Measurements from ENCODE around the gene NCAN. TPM values are rescaled to one million over a fixed set of nuclear protein-coding genes. Genes with fewer than 3 reads are reported as not detected.

Gene NCAN
- total and polyA plus RNA-seq, 2 of the 8 experiments (the other 6 are each of a cell fraction or from before 2014, with no cell fraction given), result 2.7 TPM

GRCh38 chr19:19226663-19227062, 14.9 kb downstream of the NCAN start:
- Histone ChIP-seq H4K20me1 (replicated peaks in 1 of 2; ENCODE audit: control insufficient read depth in 1 of 2, insufficient read depth in 2 of 2, low read length in 2 of 2) (no peaks in the 10 kb centered on the region), H2BK15ac (ENCODE audit: low read length) (0 out of 2 replicates have a peak overlapping the region, but pooled peaks have one; percentile 29), H3K14ac (ENCODE audit: insufficient read length) (no peak overlapping the region), H3K56ac (replicated peaks; ENCODE audit: insufficient read length, low read depth, low read length) (no peak overlapping the region), H3K79me1 (ENCODE audit: low read depth, low read length) (no peaks in the 10 kb centered on the region), H3K79me2 (ENCODE audit: control insufficient read depth in 1 of 2, insufficient read depth in 2 of 2, low read length in 2 of 2) (no peaks in the 10 kb centered on the region), H3K4ac (replicated peaks; ENCODE audit: insufficient read length, low read depth, low read length) (no peak overlapping the region), H2BK5ac (ENCODE audit: low read depth, low read length) (no peak overlapping the region), H3K4me1 (replicated peaks in 1 of 4; ENCODE audit: control insufficient read depth in 3 of 4, insufficient read depth in 4 of 4, low read length in 3 of 4) (peaks cover 0 to 7% (median 3%) of the 10 kb centered on the region in 4 experiments; a peak in 4 of 7 replicates), H3K27ac (ENCODE audit: low read depth, low read length) (no peak overlapping the region), H3K9ac (replicated peaks in 1 of 4; ENCODE audit: extremely low read depth in 1 of 4, low read depth in 3 of 4, low read length in 3 of 4) (no peak overlapping the region), H4K5ac (ENCODE audit: insufficient read length, low read depth, low read length) (no peak overlapping the region), H3K36me3 (ENCODE audit: control insufficient read depth in 2 of 4, insufficient read depth in 4 of 4, low read length in 3 of 4) (no peaks in the 10 kb centered on the region), H3K4me3 (ENCODE audit: extremely low read depth in 1 of 4, insufficient read depth in 2 of 4, low read depth in 3 of 4, low read length in 4 of 4) (no peak overlapping the region), H3K23ac (ENCODE audit: insufficient read length) (no peak overlapping the region), H2BK12ac (ENCODE audit: low read depth, low read length) (no peak overlapping the region), H3K18ac (ENCODE audit: extremely low read depth, low read length) (no peak overlapping the region), H3K27me3 (replicated peaks in 1 of 4; ENCODE audit: control insufficient read depth in 3 of 4, extremely low read depth in 1 of 4, insufficient read depth in 3 of 4, low read length in 3 of 4) (peaks cover 2 to 16% (median 11%) of the 10 kb centered on the region in 4 experiments), H4K91ac (replicated peaks; ENCODE audit: insufficient read length, low read length) (no peak overlapping the region), H3K9me3 (ENCODE audit: insufficient read depth in 2 of 2, low read depth in 1 of 2, low read length in 1 of 2) (peaks cover 4 to 5% of the 10 kb centered on the region in 2 experiments; a peak in 2 of 4 replicates), H3K4me2 (ENCODE audit: insufficient read depth in 1 of 2, low read depth in 2 of 2, low read length in 2 of 2) (no peak overlapping the region), H2BK20ac (ENCODE audit: low read length) (no peak overlapping the region), H3K23me2 (ENCODE audit: low read depth, low read length) (peaks cover 5% of the 10 kb centered on the region; the same call in 1 of the 2 replicates), H2BK120ac (replicated peaks; ENCODE audit: low read depth, low read length) (no peak overlapping the region), H4K8ac (ENCODE audit: extremely low read depth, insufficient read depth, low read length) (no peak overlapping the region; the same call in 1 of the 2 replicates), H2AFZ (ENCODE audit: low read length) (no peak overlapping the region), H2AK5ac (ENCODE audit: low read depth, low read length) (no peak overlapping the region)
- FAIRE-seq (no peak), DNase-seq (ENCODE audit: low read depth in 1 of 2, low spot score in 2 of 2) (no peak)
- ChIA-PET POLR2A (ENCODE audit: partially characterized antibody) (interaction anchor here (1.5 kb wide), 1 partner anchor 17 kb away, joined by 3 read pairs; no protein-coding TSS in a partner anchor), CTCF (ENCODE audit: partially characterized antibody) (interaction anchor here (0.6 to 2.5 kb wide), 8 partner anchors 12 to 111 kb away, joined by 3 to 8 read pairs (median 3); partner anchors contain the start of genes BORCS8 and RFXANK)
- TF ChIP-seq EZH2 (IDR thresholded peaks at IDR 0.05; ENCODE audit: low read depth, low read length, severe bottlenecking), result no peak
- TF ChIP-seq BCL11A (IDR thresholded peaks at IDR 0.05; ENCODE audit: low read depth in 2 of 2, low read length in 2 of 2), result no peak
- TF ChIP-seq MAFK (IDR thresholded peaks at IDR 0.05; ENCODE audit: low read depth, low read length), result no peak
- no peak for TF ChIP-seq SRF (IDR thresholded peaks at IDR 0.05; ENCODE audit: low read depth, low read length)
- no peak for TF ChIP-seq KDM1A (IDR thresholded peaks at IDR 0.05; ENCODE audit: borderline replicate concordance, low read length)
- no peak for TF ChIP-seq USF2 (IDR thresholded peaks at IDR 0.05; ENCODE audit: low read length)
- TF ChIP-seq CHD2 (IDR thresholded peaks at IDR 0.05; ENCODE audit: low read length), result no peak
- TF ChIP-seq CEBPB (IDR thresholded peaks at IDR 0.05; ENCODE audit: low read depth, low read length), result no peak
- TF ChIP-seq TEAD4 (IDR thresholded peaks at IDR 0.05; ENCODE audit: low read depth, low read length), result no peak
- 86% methylated on average over 10 of the region's 10 CpGs; no CpG with 5 or more reads in 1 of the 2 experiments for WGBS, 2 experiments (ENCODE audit: extremely low coverage in 1 of 2, insufficient coverage in 1 of 2, insufficient read length in 1 of 2, insufficient replicate concordance in 2 of 2, low coverage in 1 of 2, low lambda C conversion rate in 2 of 2, missing lambda C conversion rate in 1 of 2)
